Measurements from ENCODE around the gene MT1E.

DNA sequence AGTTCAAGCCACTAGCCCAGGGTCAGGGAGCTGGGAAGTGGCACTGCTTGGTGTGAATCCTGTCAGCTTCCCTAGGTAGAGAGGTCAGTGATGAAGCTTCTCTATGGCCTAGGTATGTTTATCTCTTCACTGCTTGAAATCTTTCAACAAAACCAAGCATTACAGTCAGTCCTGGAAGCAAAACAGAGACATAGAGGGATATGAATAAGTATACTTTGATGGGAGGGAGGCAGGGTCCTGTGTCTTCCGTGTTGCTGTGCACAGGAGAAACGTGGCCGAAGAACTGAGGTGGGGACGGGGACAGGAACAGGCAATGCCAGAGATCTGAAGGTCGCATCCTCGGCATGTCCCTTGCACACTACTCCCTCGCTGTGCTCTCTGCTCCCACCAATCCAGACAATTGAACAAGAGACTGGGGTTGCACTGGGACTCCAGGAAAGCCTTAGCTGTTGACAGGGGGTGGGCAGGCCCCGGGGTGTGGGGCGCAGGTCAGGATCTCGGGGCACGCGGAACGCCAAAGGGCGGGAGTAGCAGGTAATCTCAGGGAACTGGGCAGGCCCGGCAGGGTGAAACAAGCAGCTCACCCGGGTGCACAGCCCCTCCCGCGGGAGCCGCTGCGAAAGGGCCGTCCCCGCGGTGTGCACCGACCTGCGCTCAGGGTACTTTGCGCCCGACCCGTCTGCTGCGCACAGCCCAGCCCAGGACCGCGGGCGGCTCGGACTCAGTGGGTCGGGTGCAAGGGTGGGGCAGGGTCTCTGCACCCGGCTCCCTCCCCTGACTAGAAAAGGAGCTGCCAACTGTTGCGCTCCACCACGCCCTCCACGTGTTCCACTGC lies 43.6 kb downstream of the MT1E start, which contains the start of gene MT1H:
- TF ChIP-seq, protein P1, sequence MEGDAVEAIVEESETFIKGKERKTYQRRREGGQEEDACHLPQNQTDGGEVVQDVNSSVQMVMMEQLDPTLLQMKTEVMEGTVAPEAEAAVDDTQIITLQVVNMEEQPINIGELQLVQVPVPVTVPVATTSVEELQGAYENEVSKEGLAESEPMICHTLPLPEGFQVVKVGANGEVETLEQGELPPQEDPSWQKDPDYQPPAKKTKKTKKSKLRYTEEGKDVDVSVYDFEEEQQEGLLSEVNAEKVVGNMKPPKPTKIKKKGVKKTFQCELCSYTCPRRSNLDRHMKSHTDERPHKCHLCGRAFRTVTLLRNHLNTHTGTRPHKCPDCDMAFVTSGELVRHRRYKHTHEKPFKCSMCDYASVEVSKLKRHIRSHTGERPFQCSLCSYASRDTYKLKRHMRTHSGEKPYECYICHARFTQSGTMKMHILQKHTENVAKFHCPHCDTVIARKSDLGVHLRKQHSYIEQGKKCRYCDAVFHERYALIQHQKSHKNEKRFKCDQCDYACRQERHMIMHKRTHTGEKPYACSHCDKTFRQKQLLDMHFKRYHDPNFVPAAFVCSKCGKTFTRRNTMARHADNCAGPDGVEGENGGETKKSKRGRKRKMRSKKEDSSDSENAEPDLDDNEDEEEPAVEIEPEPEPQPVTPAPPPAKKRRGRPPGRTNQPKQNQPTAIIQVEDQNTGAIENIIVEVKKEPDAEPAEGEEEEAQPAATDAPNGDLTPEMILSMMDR (conservative IDR thresholded peaks at IDR 0.05; ENCODE audit: low read depth, low read length) = no peak
- TF ChIP-seq EZH2 (IDR thresholded peaks at IDR 0.05; ENCODE audit: borderline replicate concordance, low read depth, low read length, poor library complexity, severe bottlenecking) = no peak
